Measurements from ENCODE around the gene SLC2A9. TPM values are rescaled to one million over a fixed set of nuclear protein-coding genes. Genes with fewer than 3 reads are reported as not detected.

The SLC2A9 gene
- total and polyA plus RNA-seq, 2 of the 13 experiments (the other 11 are each of a cell fraction or from before 2014, with no cell fraction given), result 36.2 to 42.3 TPM

- TF ChIP-seq ZNF326 (CRISPR knock-in tag; IDR thresholded peaks at IDR 0.05; ENCODE audit: borderline replicate concordance) (no peak), FOXO1 (CRISPR knock-in tag; IDR thresholded peaks at IDR 0.05) (peak; percentile 70; the same call in 1 of the 2 replicates), ZNF337 (CRISPR knock-in tag; IDR thresholded peaks at IDR 0.05; ENCODE audit: borderline replicate concordance, low read depth) (0 out of 2 replicates have a peak, but pooled peaks have one; percentile 51), ZNF589 (CRISPR knock-in tag; conservative IDR thresholded peaks at IDR 0.05) (no peak), TEAD3 (CRISPR knock-in tag; optimal IDR thresholded peaks at IDR 0.05; ENCODE audit: borderline replicate concordance) (peak; percentile 69), KAT2B (IDR thresholded peaks at IDR 0.05; ENCODE audit: borderline replicate concordance, low read depth, low read length) (no peak), ZNF362 (CRISPR knock-in tag; IDR thresholded peaks at IDR 0.05; ENCODE audit: borderline replicate concordance) (no peak), POLR2AphosphoS2 (IDR thresholded peaks at IDR 0.05; ENCODE audit: low read depth, low read length) (no peak), NR2F2 (IDR thresholded peaks at IDR 0.05; ENCODE audit: borderline replicate concordance, low read depth) (no peak), EP300 (IDR thresholded peaks at IDR 0.05; ENCODE audit: low read depth in 2 of 2, low read length in 2 of 2) (peak in 1 of 2 experiments; percentile 72; a peak in 2 of 4 replicates), EP300 (CRISPR knock-in tag; IDR thresholded peaks at IDR 0.05; ENCODE audit: borderline replicate concordance) (peak; percentile 58), ZBTB39 (CRISPR knock-in tag; IDR thresholded peaks at IDR 0.05) (no peak), ZNF740 (CRISPR knock-in tag; IDR thresholded peaks at IDR 0.05) (no peak), SKI (IDR thresholded peaks at IDR 0.05; ENCODE audit: partially characterized antibody) (no peak), ETS1 (CRISPR knock-in tag; IDR thresholded peaks at IDR 0.05) (no peak), ZFY (CRISPR knock-in tag; IDR thresholded peaks at IDR 0.05) (peak; percentile 58; the same call in 1 of the 2 replicates), DZIP1 (CRISPR knock-in tag; IDR thresholded peaks at IDR 0.05) (no peak), ARNTL (CRISPR knock-in tag; IDR thresholded peaks at IDR 0.05) (peak; percentile 48; the same call in 1 of the 2 replicates), ELK4 (CRISPR knock-in tag; IDR thresholded peaks at IDR 0.05; ENCODE audit: borderline replicate concordance) (no peak), HNF4A (CRISPR knock-in tag; IDR thresholded peaks at IDR 0.05) (peak; percentile 88), E2F1 (CRISPR knock-in tag; IDR thresholded peaks at IDR 0.05) (no peak)
Measured at GRCh38 chr4:10006231-10006600, 15.1 kb downstream of the SLC2A9 start (continued).

Data from HepG2 (cell line).